HL-60 (cell line): ENCODE data around the gene STX1B.

Experiments used
- DNase-seq, 2 experiments: peaks; one replicate each; pipeline ENCODE4 v3.0.0-alpha.2; 2010 to 2020; ENCODE audit warnings: low read depth in 1 of 2, low spot score in 1 of 2
- H3K27ac ChIP-seq: fragments of 250-450 bp; sonication (Bioruptor Pico); replicated peaks from 2 replicates; pipeline ENCODE4 v1.5.1; 2020; ENCODE audit warnings: mild to moderate bottlenecking, moderate library complexity
- H3K27me3 ChIP-seq: fragments of 250-450 bp; sonication (Bioruptor Pico); 2 replicates; pipeline ENCODE4 v1.5.1; 2021; ENCODE audit warnings: mild to moderate bottlenecking, moderate library complexity; ENCODE audit not compliant: insufficient read depth, poor library complexity, severe bottlenecking
- H3K4me3 ChIP-seq: replicated peaks from 2 replicates; pipeline ENCODE4 v1.5.1; 2011; ENCODE audit warnings: mild to moderate bottlenecking, control low read depth, low read length; ENCODE audit not compliant: insufficient read depth
- GABPA ChIP-seq: IDR thresholded peaks from 2 replicates; pipeline ENCODE4 v1.6.1; 2012; ENCODE audit warnings: low read depth
- POLR2AphosphoS5 ChIP-seq: IDR thresholded peaks from 2 replicates; pipeline ENCODE4 v1.6.1; 2012; ENCODE audit warnings: low read depth
- SPI1 ChIP-seq: IDR thresholded peaks from 2 replicates; pipeline ENCODE4 v1.6.1; 2012; ENCODE audit warnings: low read depth, mild to moderate bottlenecking, borderline replicate concordance
- TF ChIP-seq, protein P1 (sequence below): IDR thresholded peaks from 2 replicates; pipeline ENCODE4 v1.6.1; 2012; ENCODE audit warnings: low read depth; ENCODE audit not compliant: insufficient replicate concordance
- TF ChIP-seq, protein P2 (sequence below): IDR thresholded peaks from one replicate; pipeline ENCODE4 v1.5.1; 2011; ENCODE audit warnings: low read length, control low read depth, inconsistent platforms; ENCODE audit not compliant: insufficient read depth

STX1B gene

DNA sequence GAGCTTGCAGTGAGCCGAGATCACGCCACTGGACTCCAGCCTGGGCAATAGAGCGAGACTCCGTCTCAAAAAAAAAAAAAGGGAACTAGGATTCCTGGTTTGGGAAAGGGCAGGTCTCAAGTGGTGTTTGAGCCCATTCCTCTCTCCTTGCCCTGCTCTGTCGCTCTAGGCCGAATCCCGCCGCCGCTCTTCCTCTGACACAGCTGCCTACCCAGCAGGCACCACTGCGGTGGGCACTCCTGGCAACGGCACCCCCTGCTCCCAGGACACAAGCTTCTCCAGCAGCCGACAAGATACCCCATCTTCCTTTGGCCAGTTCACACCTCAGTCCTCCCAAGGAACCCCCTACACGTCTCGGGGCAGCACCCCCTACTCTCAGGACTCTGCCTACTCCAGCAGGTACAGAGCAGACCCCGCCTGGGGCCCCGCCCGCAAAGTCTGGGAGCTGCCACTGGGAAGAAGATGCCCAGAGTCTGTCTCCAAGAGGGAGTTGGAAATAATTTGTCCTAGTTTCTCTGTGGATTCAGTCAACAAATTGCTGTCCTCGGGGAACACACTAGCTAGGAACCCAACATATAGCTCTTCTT lies 46.4 kb downstream of the STX1B start:
- H3K4me3 ChIP-seq: no peak overlapping the region
- DNase-seq: no peak
- no peaks in the 10 kb centered on the region for H3K27me3 ChIP-seq
- H3K27ac ChIP-seq: no peak overlapping the region
- TF ChIP-seq, protein P1, sequence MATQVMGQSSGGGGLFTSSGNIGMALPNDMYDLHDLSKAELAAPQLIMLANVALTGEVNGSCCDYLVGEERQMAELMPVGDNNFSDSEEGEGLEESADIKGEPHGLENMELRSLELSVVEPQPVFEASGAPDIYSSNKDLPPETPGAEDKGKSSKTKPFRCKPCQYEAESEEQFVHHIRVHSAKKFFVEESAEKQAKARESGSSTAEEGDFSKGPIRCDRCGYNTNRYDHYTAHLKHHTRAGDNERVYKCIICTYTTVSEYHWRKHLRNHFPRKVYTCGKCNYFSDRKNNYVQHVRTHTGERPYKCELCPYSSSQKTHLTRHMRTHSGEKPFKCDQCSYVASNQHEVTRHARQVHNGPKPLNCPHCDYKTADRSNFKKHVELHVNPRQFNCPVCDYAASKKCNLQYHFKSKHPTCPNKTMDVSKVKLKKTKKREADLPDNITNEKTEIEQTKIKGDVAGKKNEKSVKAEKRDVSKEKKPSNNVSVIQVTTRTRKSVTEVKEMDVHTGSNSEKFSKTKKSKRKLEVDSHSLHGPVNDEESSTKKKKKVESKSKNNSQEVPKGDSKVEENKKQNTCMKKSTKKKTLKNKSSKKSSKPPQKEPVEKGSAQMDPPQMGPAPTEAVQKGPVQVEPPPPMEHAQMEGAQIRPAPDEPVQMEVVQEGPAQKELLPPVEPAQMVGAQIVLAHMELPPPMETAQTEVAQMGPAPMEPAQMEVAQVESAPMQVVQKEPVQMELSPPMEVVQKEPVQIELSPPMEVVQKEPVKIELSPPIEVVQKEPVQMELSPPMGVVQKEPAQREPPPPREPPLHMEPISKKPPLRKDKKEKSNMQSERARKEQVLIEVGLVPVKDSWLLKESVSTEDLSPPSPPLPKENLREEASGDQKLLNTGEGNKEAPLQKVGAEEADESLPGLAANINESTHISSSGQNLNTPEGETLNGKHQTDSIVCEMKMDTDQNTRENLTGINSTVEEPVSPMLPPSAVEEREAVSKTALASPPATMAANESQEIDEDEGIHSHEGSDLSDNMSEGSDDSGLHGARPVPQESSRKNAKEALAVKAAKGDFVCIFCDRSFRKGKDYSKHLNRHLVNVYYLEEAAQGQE: no peak
- TF ChIP-seq, protein P2, sequence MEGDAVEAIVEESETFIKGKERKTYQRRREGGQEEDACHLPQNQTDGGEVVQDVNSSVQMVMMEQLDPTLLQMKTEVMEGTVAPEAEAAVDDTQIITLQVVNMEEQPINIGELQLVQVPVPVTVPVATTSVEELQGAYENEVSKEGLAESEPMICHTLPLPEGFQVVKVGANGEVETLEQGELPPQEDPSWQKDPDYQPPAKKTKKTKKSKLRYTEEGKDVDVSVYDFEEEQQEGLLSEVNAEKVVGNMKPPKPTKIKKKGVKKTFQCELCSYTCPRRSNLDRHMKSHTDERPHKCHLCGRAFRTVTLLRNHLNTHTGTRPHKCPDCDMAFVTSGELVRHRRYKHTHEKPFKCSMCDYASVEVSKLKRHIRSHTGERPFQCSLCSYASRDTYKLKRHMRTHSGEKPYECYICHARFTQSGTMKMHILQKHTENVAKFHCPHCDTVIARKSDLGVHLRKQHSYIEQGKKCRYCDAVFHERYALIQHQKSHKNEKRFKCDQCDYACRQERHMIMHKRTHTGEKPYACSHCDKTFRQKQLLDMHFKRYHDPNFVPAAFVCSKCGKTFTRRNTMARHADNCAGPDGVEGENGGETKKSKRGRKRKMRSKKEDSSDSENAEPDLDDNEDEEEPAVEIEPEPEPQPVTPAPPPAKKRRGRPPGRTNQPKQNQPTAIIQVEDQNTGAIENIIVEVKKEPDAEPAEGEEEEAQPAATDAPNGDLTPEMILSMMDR: no peak
- no peak for TF ChIP-seq SPI1
- no peak for TF ChIP-seq GABPA
- TF ChIP-seq POLR2AphosphoS5: no peak

DNA sequence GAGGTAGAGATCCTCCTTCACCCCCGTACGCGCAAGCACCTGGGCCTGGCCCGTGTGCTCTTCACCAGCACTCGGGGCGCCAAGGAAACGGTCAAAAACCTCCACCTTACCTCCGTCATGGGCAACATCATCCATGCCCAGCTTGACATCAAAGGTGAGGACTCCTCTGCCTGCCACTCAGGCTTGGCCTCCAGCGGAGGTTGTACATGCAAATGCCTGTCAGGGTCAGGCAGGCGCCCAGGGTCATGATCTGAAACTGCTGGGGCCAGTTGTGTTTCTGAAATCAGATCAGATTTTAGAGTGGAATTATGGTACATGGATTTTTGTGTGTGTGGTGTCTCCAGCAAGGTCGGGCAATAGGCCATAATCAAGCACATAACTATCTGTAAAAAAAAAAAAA lies 49.1 kb downstream of the STX1B start:
- DNase-seq: no peak
- Histone ChIP-seq H3K27ac (no peak overlapping the region), H3K27me3 (no peaks in the 10 kb centered on the region), H3K4me3 (no peak overlapping the region)
- TF ChIP-seq POLR2AphosphoS5 (no peak), SPI1 (no peak), GABPA (no peak)
- TF ChIP-seq, protein P1: no peak
- TF ChIP-seq, protein P2: no peak

DNA sequence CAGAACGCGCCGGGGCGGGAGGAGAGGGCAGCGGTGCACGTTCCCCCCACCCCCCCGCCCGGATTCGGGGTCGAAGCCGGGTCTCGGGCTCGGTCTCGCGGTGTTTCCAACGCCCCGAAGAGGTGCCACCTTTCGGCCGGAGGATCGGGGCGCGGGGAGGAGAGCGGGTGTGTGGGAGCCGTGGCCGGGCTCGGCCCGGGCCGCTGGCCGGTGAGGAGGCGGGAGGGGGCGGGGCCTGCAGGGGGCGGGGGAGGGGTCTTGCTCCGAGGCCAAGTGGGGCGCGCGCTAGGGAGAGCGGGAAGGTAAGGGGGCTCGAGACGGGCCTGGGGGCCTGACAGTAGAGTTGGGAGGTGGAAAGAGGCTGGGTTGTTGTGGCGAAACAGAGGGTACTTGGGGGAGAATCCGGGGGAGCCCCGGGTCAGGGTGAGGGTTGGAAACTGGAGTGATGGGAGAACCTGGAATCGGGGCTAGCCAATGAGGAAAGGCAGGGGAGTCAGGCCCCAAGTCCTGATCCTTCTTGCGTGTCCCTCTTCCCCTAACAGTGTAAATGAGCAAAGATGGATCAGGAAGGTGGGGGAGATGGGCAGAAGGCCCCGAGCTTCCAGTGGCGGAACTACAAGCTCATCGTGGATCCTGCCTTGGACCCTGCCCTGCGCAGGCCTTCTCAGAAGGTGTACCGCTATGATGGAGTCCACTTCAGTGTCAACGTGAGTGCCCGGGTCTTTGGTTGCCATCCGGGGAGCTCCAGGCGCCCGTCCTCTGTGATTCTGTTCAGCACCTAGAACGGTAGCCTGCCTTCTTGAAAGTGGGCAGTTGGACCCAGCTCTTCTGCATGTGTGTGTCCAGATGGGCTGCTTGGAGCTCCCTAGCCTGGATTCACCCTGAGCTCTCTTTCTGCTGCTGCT lies 52.0 kb downstream of the STX1B start:
- DNase-seq: peak in 1 of 2 experiments; percentile 24
- peak overlapping the region; percentile 100 for H3K27ac ChIP-seq
- TF ChIP-seq, protein P2: no peak
- TF ChIP-seq GABPA (no peak), POLR2AphosphoS5 (no peak), SPI1 (no peak)
- TF ChIP-seq, protein P1: no peak
- no peaks in the 10 kb centered on the region for H3K27me3 ChIP-seq
- H3K4me3 ChIP-seq: peak overlapping the region; percentile 67
